GF-D8 (cell line): Measurements from ENCODE around the gene ZDHHC11.
"Not testable (repeated sequence)": the region's sequence is repeated elsewhere in the genome, so short reads cannot be mapped to it uniquely, and the experiment has no call there.

Experiments used
- DNase-seq: peaks from one replicate; lab custom pipeline; 2025; lab: John Stamatoyannopoulos, UW

The ZDHHC11 gene

GRCh38 chr5:878677-879076 lies 27.9 kb upstream of the ZDHHC11 start:
- DNase-seq = not testable (repeated sequence)

- no peak for DNase-seq
These were observed 27.3 kb upstream of the ZDHHC11 start for GRCh38 chr5:878125-878524.

GRCh38 chr5:876398-877365 lies 25.9 kb upstream of the ZDHHC11 start:
- no peak for DNase-seq

GRCh38 chr5:875931-876330 lies 25.1 kb upstream of the ZDHHC11 start:
- no peak for DNase-seq

GRCh38 chr5:873328-873727 lies 22.5 kb upstream of the ZDHHC11 start:
- no peak for DNase-seq

GRCh38 chr5:872301-872700 lies 21.5 kb upstream of the ZDHHC11 start:
- DNase-seq = no peak

- no peak for DNase-seq
These were observed 21.0 kb upstream of the ZDHHC11 start for GRCh38 chr5:871596-872298.

GRCh38 chr5:870956-871355 lies 20.2 kb upstream of the ZDHHC11 start:
- no peak for DNase-seq

GRCh38 chr5:868428-869135 lies 17.8 kb upstream of the ZDHHC11 start:
- DNase-seq = no peak

GRCh38 chr5:867300-867870 lies 16.6 kb upstream of the ZDHHC11 start:
- DNase-seq = no peak

- DNase-seq = no peak
These were observed 15.0 kb upstream of the ZDHHC11 start for GRCh38 chr5:865771-866170.

- DNase-seq = no peak
These were observed 14.4 kb upstream of the ZDHHC11 start for GRCh38 chr5:865168-865521.

GRCh38 chr5:864492-865167 lies 13.8 kb upstream of the ZDHHC11 start:
- no peak for DNase-seq

GRCh38 chr5:863244-863805 lies 12.5 kb upstream of the ZDHHC11 start:
- no peak for DNase-seq

- DNase-seq = no peak
These were observed 11.8 kb upstream of the ZDHHC11 start for GRCh38 chr5:862367-863243.

- no peak for DNase-seq
These were observed 10.9 kb upstream of the ZDHHC11 start for GRCh38 chr5:861442-862366.

- no peak for DNase-seq
These were observed 9.8 kb upstream of the ZDHHC11 start for GRCh38 chr5:860506-861150.

GRCh38 chr5:859798-860296 lies 9.1 kb upstream of the ZDHHC11 start:
- DNase-seq = no peak

GRCh38 chr5:859391-859790 lies 8.6 kb upstream of the ZDHHC11 start:
- DNase-seq = no peak
